Ramos (cell line): ENCODE measurements around the gene ZDHHC3.

ENCODE experiments used
- in situ Hi-C: fragments of 300-500 bp; cut with MboI; formaldehyde crosslinking; loops from one replicate; pipeline ENCODE4 v1.14.3; 2022; ENCODE audit warnings: low sequenced_read_pairs; ENCODE audit not compliant: unreplicated experiment

The ZDHHC3 gene

GRCh38 chr3:44932271-44932670 lies 43.7 kb downstream of the ZDHHC3 start:
- in situ Hi-C loops, result no loop called here

DNA sequence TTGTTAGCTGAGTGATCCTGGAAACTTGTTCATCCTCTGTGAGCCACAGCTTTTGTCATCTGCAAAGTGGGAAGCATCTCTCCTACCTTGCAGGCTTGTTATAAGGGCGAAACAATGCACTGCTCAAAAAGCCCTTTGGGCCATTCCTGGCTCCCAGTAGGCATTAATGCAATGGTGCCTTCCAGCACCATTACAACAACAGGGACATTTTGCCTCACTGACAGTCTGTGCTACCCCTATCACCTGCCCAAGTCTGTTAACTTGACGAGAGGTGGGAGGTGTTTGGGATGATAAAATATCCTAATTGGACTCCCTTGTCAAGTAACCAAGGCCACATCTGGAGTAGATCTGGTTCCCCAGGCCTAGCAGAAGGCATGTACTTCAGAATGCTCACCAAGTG lies 44.2 kb downstream of the ZDHHC3 start:
- in situ Hi-C loops, result no loop called here

DNA sequence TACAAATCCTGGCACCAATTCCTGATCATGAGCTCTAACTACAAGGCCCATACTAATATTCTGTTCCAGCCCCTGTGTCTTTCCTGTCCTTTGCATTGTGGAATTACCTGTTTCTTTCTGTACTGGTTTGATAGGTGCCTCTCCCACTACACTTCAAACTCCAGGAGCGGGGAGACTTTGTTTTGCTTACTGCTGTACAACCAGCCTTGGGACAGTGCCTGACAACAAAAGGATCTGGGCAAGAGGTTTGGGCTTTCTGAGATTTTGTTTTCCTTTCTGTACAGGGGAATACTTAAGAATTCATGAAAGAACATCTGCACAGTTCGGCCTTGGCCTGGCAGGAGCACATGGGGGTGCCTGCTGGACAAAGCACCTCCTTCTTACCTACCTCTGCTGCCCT lies 45.1 kb downstream of the ZDHHC3 start:
- in situ Hi-C loops, result no loop called here

DNA sequence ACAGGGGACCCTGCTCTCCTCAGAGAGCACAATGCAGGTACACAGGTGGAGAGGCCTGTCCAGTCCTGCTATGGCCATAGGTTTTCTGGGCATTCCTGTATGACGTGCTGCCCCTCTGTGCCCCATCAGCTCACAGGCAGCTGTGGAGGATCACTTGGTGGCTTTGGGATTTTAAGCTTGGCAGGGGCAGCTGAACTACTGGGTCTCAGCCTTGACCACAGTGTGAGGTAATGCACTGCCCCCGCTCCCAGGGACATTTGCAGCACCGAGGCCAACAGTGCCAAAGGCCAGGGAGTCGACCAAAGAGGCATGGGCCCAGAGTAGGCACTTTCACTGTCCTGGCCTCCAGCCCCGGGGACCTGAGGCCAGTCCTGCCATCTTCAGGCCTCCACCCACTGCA lies 46.2 kb downstream of the ZDHHC3 start:
- in situ Hi-C loops, result no loop called here

DNA sequence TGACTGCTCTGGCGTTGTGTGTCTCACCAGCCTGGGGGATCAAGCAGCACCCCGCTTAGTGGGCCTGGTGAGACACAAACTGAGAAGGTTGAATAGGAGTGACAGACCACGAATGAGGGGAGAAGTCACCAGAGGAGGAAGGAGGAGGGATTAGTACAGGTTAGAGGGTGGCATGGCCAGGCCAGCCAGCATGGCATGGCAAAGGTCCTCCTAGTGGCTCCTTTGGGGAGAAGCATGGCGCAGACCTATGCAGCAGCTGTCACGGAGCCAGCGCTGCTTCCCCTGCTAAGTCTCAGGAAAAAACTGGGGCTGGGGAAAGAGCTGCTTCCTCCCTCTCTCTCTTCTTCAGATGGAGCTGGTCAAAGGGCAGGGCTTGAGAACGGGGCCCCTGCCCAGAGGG lies 48.6 kb downstream of the ZDHHC3 start:
- in situ Hi-C loops, result no loop called here

- in situ Hi-C loops, result no loop called here
Measured at GRCh38 chr3:44926921-44927320, 49.1 kb downstream of the ZDHHC3 start.

- in situ Hi-C loops, result no loop called here
Measured at GRCh38 chr3:44926172-44926571, 49.8 kb downstream of the ZDHHC3 start.

- in situ Hi-C loops, result no loop called here
Measured at GRCh38 chr3:44924457-44925084, 51.4 kb downstream of the ZDHHC3 start.

GRCh38 chr3:44923632-44924456 lies 52.1 kb downstream of the ZDHHC3 start:
- in situ Hi-C loops, result no loop called here

- in situ Hi-C loops, result no loop called here
Measured at GRCh38 chr3:44920081-44920480, 55.9 kb downstream of the ZDHHC3 start.

DNA sequence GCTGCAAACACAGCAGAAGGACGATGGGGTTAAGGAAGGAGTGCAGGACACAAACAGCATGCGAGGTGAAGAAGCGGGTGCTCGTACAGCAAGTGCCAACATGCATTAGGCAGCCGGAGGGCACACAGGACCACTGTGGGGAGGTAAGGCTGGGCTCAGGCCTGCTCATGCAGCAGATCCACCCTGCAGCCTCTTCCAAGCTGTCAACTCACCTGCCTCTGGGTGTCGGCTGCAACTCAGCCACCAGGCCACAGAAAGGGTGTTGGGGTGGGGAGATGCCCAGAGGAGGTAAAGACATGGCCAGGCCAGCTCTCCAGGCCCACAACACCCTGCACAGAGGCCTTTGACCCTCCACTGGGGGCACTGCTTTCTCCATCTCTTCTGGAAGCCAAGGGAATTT lies 57.4 kb downstream of the ZDHHC3 start:
- in situ Hi-C loops, result loop anchor here (5.0 kb wide), 1 partner anchor 386 kb away; no protein-coding TSS in a partner anchor

GRCh38 chr3:44918087-44918486 lies 57.9 kb downstream of the ZDHHC3 start:
- in situ Hi-C loops, result loop anchor here (5.0 kb wide), 1 partner anchor 386 kb away; no protein-coding TSS in a partner anchor

DNA sequence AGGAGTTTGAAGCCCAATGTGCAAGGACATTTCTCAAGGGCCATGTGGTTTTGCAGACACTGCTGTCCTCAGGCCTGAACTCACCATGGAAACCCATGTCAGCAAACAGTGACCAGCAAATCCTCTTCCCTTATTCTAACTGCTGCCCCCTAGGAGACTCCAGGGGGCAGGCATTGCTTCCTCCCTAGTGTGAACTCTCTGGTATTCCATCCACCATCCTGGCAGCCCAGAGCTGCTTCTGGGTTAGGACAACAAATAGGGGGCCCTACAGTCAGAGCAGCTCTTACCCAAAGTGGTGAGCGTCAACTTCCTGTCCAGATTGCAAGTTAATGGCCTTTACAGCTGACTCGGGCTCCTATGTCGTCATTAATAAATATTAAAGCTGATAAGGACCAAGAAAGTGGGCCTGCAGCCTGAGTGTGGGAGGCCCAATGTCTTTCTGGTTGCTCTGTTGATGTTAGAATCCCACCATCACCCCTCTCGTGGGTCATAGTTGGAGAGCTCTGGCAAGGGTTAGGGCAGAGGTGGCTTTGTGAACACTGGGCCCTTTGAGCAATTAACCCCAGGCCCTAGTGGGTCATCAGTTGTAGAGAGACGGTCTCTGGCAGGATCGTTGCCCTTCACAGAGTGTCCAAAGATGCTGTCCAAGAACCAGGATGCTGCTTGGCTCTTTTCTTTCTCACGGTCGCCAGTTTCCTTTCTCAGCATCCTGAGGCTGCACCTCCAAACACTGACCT lies 60.1 kb downstream of the ZDHHC3 start:
- in situ Hi-C loops, result loop anchor here (5.0 kb wide), 1 partner anchor 384 kb away; no protein-coding TSS in a partner anchor

DNA sequence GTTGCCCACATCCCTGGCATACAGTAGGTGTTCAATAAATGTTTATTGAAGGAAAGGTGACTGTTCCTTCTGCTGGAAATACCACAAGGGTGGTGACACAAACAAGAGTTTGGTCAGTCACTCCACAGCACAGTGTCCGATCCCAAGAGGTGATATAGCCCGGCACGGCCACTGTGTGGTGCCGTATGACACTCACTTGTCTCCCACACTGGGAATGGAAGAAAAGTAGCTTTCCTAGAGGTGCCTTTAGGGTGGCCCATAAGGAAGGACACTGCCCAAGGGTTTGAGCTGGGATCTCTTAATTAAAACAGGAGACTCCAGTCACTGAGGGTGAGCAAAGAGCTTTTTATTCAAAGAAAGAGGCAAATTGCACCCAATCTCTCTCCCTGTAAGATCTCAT lies 61.0 kb downstream of the ZDHHC3 start:
- in situ Hi-C loops, result loop anchor here (5.0 kb wide), 1 partner anchor 383 kb away; no protein-coding TSS in a partner anchor

GRCh38 chr3:44913868-44914468 lies 62.0 kb downstream of the ZDHHC3 start:
- in situ Hi-C loops, result no loop called here

DNA sequence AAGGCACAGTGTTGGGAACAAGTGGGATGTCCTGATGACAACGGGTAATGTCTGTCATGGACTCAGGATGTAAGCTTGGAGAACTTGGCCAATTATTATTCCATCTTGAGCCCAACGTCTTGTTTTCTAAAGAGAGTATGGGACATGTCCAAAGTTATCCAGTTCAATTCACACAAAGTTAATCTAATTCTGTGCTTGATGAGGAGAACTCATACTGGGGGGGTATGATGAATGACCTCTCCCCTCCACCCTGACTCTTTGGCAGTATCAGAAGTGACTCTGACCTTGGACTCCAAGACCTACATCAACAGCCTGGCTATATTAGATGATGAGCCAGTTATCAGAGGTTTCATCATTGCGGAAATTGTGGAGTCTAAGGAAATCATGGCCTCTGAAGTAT lies 65.3 kb downstream of the ZDHHC3 start:
- in situ Hi-C loops, result no loop called here

DNA sequence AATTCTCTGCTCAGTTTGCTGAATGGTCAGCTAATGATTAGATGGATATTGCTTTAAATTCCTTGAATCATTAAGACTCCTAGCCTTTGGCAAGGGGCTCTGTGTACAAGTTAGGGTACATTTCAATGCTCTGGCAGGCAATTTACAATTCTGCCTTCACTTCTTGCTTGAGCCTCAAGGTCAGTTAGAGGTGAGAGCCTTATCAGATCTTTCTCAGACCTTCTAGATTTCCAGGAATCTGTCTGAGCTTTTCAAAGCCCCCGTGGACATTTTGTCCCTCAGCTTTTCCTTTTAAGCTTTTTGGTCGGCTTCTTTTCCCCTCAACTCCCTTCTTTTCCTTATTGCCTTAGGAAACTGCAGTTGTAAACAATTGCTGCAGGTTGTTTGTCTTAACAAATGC lies 66.9 kb downstream of the ZDHHC3 start:
- in situ Hi-C loops, result no loop called here

DNA sequence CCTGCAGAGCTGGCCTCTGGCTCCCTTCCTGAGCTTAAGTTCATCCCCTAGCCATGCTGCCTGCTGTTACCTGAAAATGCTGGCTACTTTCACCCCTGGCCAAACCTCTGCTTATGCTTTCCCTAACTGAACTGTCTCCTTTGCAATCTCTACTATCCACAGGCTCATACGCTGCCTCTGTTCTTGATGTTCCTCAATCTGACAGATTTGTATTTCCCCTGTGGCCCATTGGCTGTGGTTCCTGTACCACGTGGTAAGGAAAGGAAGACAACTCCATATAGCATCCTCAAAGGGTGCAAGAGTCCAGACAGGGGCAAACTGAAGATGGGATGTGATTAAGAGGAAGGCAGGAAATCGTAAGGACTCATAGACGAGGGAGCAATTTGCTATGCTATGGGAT lies 68.4 kb downstream of the ZDHHC3 start:
- in situ Hi-C loops, result no loop called here

DNA sequence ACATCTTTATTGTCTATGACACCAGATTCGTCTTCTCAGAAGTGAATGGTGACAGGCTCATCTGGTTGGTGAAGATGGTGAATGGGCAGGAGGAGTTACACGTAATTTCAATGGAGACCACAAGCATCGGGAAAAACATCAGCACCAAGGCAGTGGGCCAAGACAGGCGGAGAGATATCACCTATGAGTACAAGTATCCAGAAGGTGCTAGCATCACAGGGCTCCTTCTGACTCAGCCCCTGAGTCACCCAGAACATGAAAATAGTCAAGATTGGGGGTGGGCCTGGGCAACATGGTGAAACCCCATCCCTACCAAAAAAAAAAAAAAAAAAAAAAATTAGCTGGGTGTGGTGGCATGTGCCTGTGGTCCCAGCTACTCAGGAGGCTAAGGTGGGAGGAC lies 69.0 kb downstream of the ZDHHC3 start:
- in situ Hi-C loops, result no loop called here

GRCh38 chr3:44905446-44906157 lies 70.4 kb downstream of the ZDHHC3 start:
- in situ Hi-C loops, result no loop called here
